HEK293T (cell line): Measurements from ENCODE around the gene ZNF649.

Source experiments
- SP1 ChIP-seq: fragments of 450-650 bp; IDR thresholded peaks from 2 replicates; pipeline ENCODE4 v1.6.1; 2017
- SUZ12 ChIP-seq: fragments of 450-650 bp; IDR thresholded peaks from 2 replicates; pipeline ENCODE4 v1.6.1; 2016; ENCODE audit warnings: mild to moderate bottlenecking
- ZNF384 ChIP-seq: fragments of 450-650 bp; IDR thresholded peaks from 2 replicates; pipeline ENCODE4 v1.6.1; 2016

DNA sequence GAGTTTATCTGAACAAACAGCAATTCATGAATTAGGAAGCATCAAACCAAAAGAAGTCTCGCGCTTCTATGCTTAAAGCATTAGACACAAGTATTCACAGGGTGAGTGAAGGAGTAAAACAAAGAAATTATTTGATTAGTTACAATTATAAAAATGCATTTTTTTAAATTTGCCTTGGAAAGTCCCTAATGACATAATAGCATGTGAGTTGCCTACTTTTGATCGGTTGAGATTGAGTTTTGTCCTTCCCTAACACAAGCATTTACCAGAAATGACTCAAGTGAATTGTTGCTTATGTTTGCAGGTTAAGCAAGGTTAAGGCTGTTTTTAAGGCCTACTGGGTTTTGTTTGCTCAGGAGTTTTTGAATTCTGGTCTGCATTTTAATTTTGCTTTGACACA is 389 bp upstream of the ZNF649 start:
- TF ChIP-seq ZNF384 = no peak
- TF ChIP-seq SP1 = no peak
- no peak for TF ChIP-seq SUZ12
